Measurements from ENCODE around the gene CEP63.
A peak's percentile ranks its signal among the peaks of the same experiment; 100 is the strongest.

CEP63 gene

GRCh38 chr3:134610432-134611385 is 124.9 kb downstream of the CEP63 start:
- DNase-seq: no peak

GRCh38 chr3:134611516-134611915 is 125.7 kb downstream of the CEP63 start:
- DNase-seq: no peak

- no peak for DNase-seq
Measured at GRCh38 chr3:134613006-134613520, 127.2 kb downstream of the CEP63 start.

GRCh38 chr3:134614955-134615354 is 129.1 kb downstream of the CEP63 start:
- no peak for DNase-seq

GRCh38 chr3:134615743-134616142 is 129.9 kb downstream of the CEP63 start:
- DNase-seq: no peak

GRCh38 chr3:134617608-134618477 is 132.0 kb downstream of the CEP63 start:
- no peak for DNase-seq

GRCh38 chr3:134618478-134619300 is 132.8 kb downstream of the CEP63 start:
- no peak for DNase-seq

GRCh38 chr3:134619301-134619615 is 133.4 kb downstream of the CEP63 start:
- no peak for DNase-seq

- no peak for DNase-seq
Measured at GRCh38 chr3:134619884-134620445, 134.1 kb downstream of the CEP63 start.

GRCh38 chr3:134620476-134621115 is 134.7 kb downstream of the CEP63 start:
- DNase-seq: no peak

- DNase-seq: peak; percentile 11
Measured at GRCh38 chr3:134621854-134622253, 136.0 kb downstream of the CEP63 start.

- no peak for DNase-seq
Measured at GRCh38 chr3:134622806-134623365, 137.0 kb downstream of the CEP63 start.

- DNase-seq: no peak
Measured at GRCh38 chr3:134623615-134624245, 137.9 kb downstream of the CEP63 start.

Data from GDM1 (cell line).